Neutrophil (primary cell): ENCODE data around the gene TOLLIP.
"Not testable (repeated sequence)": the region's sequence is repeated elsewhere in the genome, so short reads cannot be mapped to it uniquely, and the experiment has no call there.

Experiments
- H3K27ac ChIP-seq: fragments of 200-600 bp; sonication (generic); 2 replicates; pipeline ENCODE4 v1.5.1; 2016; ENCODE audit warnings: mild to moderate bottlenecking, moderate library complexity
- H3K27me3 ChIP-seq: fragments of 200-600 bp; sonication (generic); 2 replicates; pipeline ENCODE4 v1.6.0; 2016; ENCODE audit warnings: mild to moderate bottlenecking
- H3K36me3 ChIP-seq: fragments of 200-600 bp; sonication (generic); 2 replicates; pipeline ENCODE4 v1.5.1; 2017
- H3K4me1 ChIP-seq, 2 experiments: fragments of 200-600 bp in 1 of 2; sonication (generic) in 1 of 2; 1 replicate in 1 of 2; 2 replicates in 1 of 2; pipeline versions ENCODE4 v1.5.1 to v1.6.1; 2013 to 2016; ENCODE audit warnings: low read depth in 1 of 2, low read length in 1 of 2, mild to moderate bottlenecking in 1 of 2, moderate library complexity in 1 of 2; ENCODE audit not compliant: control insufficient read depth in 1 of 2, insufficient read depth in 1 of 2
- H3K4me3 ChIP-seq, 2 experiments: fragments of 200-600 bp in 1 of 2; sonication (generic) in 1 of 2; 1 replicate in 1 of 2; 2 replicates in 1 of 2; pipeline ENCODE4 v1.5.1; 2013 to 2016; ENCODE audit warnings: low read depth in 1 of 2, low read length in 1 of 2, mild to moderate bottlenecking in 1 of 2, moderate library complexity in 1 of 2
- H3K9me3 ChIP-seq: fragments of 200-600 bp; sonication (generic); 2 replicates; pipeline ENCODE4 v1.5.1; 2016
- CTCF ChIP-seq: fragments of 200-600 bp; sonication (generic); IDR thresholded peaks from 2 replicates; pipeline ENCODE4 v1.5.1; 2016; ENCODE audit warnings: antibody characterized with exemption

TOLLIP gene

GRCh38 chr11:1349327-1350041, 40.1 kb upstream of the TOLLIP start:
- Histone ChIP-seq H3K27ac (no peak overlapping the region), H3K4me1 (no peaks in the 10 kb centered on the region), H3K36me3 (no peaks in the 10 kb centered on the region), H3K9me3 (no peaks in the 10 kb centered on the region), H3K27me3 (peaks cover 18% of the 10 kb centered on the region), H3K4me3 (no peak overlapping the region)
- no peak for TF ChIP-seq CTCF

- Histone ChIP-seq H3K9me3 (no peaks in the 10 kb centered on the region), H3K36me3 (no peaks in the 10 kb centered on the region), H3K4me1 (no peaks in the 10 kb centered on the region), H3K4me3 (no peak overlapping the region), H3K27me3 (peaks cover 25% of the 10 kb centered on the region), H3K27ac (no peak overlapping the region)
- TF ChIP-seq CTCF, result no peak
Measured at GRCh38 chr11:1348796-1349326, 39.4 kb upstream of the TOLLIP start.

- no peak for TF ChIP-seq CTCF
- Histone ChIP-seq H3K9me3 (no peaks in the 10 kb centered on the region), H3K36me3 (no peaks in the 10 kb centered on the region), H3K4me3 (no peak overlapping the region), H3K4me1 (no peaks in the 10 kb centered on the region), H3K27ac (no peak overlapping the region), H3K27me3 (peaks cover 31% of the 10 kb centered on the region)
Measured at GRCh38 chr11:1348146-1348795, 38.8 kb upstream of the TOLLIP start.

GRCh38 chr11:1347411-1347999, 38.1 kb upstream of the TOLLIP start:
- not testable (repeated sequence) for H3K27ac ChIP-seq, H3K4me3 ChIP-seq, H3K36me3 ChIP-seq, H3K9me3 ChIP-seq, H3K4me1 ChIP-seq
- H3K27me3 ChIP-seq, result peaks cover 36% of the 10 kb centered on the region

- H3K27ac ChIP-seq, result no peak overlapping the region
- no peaks in the 10 kb centered on the region for H3K4me1 ChIP-seq
- H3K9me3 ChIP-seq, result no peaks in the 10 kb centered on the region
- no peak overlapping the region for H3K4me3 ChIP-seq
- TF ChIP-seq CTCF, result no peak
- peaks cover 39% of the 10 kb centered on the region for H3K27me3 ChIP-seq
- no peaks in the 10 kb centered on the region for H3K36me3 ChIP-seq
Measured at GRCh38 chr11:1346669-1347390, 37.4 kb upstream of the TOLLIP start.
